HG03066 (cell line): ENCODE measurements around the gene DNAJA3.
"Not testable (repeated sequence)": the region's sequence is repeated elsewhere in the genome, so short reads cannot be mapped to it uniquely, and the experiment has no call there.

Experiments
- ATAC-seq: cut with Tn5 transposase; IDR thresholded peaks from one replicate; pipeline ENCODE4 v1.9.1; 2021; ENCODE audit warnings: low read depth; ENCODE audit not compliant: unreplicated experiment

DNAJA3 gene

DNA sequence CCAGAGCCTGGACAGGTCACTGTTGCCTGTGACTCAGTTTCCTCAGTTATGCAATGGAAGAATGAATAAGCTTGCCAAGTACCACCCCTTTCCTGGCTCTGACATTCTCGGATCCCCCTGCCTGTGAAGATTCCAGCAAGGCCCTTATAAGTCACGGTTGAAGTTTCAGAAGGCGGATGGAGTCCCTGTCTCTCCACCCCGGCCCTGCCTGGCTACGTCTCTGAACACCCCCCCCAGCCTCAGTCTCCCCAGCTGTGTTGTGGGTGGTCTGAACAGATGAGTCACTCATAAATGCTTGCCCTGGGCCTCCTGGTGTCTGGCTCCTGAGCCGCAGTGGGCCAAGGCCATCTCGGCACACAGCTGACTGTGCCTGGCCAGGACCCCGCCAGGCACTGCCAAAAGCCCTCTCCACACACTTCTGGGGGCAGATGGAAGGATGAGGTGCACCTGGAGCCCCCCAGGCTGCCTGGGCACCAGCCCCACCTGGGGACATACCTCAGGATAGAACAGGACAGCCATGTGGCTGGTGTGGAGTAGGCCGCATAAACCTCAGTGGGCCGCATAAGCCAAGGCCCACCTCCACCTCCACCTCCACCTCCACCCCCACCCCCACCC, 38.6 kb upstream of the DNAJA3 start:
- ATAC-seq: no peak

DNA sequence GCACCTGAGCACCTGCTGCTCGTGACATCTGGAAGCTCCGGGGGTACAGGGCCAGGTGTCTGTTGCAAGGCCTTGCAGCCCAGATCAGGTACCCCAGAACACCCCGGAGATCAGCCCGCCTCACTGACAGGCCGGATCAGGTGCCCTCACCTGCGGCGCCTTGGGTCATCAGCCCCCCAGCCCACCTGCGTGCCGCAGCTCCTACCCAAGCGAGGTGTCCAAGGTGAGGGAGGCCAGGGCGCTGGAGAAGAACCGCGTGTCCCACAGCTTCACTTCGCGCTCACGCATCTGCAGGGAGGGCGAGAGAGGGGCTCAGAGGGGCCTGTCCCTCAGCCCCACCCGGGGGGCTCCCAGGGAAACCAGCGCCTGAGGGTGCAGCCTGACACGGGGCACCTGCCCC, 37.9 kb upstream of the DNAJA3 start:
- no peak for ATAC-seq

DNA sequence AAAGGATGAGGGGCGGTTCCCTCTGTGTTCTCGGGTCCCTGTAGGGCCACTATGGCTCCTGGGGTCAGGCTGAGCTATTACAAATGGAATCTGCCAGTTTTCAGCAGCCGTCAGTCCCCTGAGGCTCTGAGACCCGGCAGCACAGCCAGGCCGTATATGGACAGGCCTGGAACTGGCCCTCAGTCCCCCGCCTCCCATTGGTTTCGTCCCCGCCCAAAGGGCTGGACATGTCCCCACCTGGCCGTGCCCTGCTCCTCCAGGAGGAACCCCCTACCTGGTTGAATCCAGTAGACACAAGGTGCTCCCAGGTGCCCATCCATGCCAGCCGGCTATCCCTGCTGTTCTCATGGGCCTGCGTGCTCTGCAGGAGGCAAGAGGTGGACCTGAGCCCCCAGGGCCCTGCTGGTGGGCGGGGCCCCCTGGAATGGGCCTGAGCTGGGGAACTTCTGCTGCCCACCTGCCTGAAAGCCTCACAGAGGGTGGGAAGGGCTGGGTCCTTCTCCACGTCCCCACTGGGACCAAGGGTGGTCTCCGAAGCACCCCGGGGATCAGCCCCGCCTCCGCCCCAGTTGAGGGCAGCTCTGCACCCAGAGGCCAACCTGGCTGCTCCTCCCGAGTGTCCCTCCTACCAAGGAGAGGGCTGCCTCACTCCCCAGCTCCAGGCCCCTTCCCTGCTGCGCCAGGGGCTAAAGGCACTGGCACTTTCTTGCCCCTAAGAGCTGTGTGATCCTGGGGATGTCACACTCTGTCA, 37.2 kb upstream of the DNAJA3 start:
- ATAC-seq: no peak

DNA sequence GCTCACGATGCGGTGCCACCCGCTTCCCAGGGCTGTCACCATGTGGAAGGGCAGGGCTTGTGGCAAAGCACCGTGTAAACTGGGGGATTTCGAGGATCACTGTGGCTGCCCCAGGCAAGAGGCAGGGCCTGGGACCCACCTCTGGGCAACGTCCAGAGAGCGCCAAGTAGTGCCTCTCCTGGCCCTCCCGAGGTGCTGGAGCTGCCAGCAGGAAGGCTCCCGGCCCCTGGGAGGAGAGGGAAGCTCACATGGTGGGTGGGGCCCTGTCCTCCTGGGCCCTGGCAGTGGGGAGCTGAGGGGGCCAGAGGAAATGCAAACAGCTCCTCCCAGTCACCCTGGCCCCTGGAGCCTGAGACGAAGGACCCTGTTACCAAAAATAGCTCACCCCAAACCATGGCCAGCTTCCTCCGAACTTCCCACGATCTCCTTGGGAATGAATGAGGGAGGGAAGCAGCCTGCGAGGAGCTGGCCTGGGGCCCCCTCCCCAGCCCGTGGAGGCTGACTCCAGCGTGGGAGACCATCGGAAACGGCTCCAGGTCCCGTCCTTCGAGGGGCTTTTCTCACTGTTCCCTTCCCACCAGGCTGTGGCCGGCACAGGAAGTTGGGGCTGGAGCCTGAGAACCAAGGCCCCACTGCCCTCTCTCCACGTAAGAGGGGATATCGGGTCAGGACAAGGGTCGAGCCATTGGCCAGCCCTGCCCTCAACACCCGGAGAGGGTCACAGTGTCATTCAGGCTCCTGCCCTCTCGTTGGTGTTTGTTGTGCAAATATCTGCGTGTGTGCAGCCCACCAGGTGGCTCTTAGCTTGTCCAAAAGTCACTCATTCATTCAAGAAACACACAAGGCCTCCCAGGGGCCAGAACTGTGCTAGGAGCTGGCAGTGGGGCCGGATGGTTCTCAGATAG, 36.4 kb upstream of the DNAJA3 start:
- ATAC-seq: no peak

DNA sequence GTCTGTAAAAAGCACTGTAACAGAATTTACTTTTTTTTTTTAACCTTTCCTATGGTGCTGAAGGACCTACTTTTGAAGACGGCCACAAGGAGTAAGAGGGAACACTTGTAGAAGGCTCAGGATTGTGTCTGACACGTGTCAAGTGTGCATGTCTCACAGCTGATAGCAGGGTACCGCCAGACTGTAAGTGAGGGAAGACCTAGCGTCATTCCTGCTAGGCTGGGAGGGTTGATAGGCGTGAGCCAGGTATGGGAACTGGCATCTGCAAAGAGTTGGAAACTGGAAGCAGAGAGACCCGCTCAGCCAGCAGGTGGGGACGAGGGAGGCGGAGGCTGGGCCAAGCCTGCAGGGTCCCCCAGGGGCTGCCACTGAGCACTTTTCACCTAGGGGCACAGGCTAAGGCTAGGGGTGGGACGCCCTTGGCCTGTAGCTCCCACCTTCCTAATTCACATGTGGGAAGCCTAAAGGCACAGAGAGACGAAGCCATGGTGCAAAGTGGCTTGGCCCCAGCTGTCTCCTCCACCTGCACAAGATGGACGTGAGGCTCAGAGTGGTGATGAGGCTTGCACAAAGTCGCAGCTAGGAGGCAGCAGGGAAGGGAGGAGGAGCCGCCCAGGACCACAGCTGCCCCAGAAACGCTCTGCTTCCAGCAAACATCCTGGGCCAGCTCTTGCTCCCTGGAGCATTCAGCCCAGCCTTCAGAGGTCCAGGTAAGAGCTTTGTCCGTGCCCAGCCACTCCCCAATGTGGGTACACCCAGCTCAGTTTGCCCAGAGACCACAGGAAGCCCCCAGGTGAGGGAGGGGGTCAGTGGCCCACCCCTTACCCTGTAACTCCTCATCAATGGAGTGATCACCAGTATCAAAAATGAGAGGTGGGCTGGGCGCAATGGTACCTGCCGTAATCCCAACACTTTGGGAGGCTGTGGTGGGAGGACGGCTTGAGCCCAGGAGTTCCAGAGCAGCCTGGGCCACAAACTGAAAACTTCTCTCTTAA, 35.1 kb upstream of the DNAJA3 start:
- ATAC-seq: no peak

DNA sequence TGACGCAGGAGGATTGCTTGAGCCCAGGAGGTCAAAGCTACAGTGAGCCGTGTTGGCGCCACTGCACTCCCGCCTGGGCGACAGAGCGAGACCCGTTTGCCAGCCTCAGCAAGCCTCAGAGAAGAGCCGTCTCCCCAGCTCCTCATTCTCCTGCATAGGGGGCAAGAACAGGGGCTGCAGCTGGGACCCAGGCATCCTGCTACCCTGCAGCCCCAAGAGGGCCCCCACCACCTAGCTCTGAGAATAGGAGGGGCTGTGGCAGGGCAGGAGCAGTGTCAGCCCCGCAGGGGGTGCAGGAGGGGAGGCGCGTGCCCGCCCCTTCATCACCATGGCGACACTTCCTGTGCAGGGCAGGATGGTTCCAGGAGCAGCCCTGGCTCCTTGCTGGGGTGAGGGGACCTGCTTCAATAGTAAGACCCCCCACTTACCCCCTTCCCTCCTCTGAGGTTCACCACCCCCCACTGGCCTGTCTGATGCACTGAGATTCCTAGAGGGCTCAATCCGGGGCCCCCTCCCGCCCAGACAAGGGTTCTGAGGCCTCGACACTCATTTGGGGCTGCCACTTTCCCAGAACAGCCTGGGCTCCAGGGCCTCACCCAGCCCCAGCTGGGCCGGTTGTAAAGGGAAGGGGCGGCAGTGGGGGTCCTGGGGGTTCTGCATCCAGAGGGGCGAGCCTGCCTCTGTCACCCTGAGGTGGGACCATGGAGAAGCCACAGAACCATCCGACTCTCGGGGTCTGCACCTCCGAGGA, 33.9 kb upstream of the DNAJA3 start:
- ATAC-seq: no peak

DNA sequence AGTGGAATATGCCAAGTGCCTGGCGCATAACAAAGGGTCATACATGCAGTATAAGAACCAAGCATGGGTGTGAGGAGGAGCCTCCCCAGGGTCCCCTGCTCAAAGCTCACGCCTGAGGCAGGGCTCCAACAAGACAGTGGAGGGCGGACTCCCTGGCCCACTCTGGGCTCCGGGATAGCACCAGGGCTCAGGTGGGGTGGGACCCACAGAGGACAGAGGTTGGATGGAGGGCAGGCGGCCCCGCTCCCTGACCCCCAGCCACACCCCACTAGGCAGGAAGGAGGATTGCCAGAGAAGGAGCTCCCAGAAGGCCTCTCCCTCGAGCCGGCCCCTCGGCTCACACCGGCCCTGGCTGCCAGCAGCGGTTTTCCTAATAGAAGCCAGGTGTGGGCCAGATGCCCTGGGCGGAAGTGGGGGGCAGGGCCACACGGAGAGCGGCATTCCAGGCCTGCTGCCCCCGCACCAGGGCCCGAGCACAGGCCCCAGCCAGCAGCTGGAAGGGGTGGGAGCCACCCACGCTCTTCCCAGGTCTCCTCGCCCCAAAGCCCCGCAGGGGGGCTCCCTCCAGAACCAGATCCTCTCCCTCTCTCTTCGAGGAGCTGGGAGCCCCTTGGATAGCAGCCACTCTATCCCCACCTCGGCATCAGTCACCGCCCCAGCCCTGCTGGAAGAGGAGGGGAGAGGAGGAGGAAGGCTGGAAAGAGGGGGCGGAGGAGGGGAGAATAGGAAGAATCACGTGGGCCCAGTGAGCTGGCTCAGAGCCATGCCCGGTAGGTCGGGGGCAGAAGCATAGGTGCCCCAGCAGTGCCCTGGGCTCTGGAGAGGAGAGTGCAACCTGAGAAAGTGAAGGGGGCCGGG, 33.1 kb upstream of the DNAJA3 start:
- ATAC-seq: no peak

DNA sequence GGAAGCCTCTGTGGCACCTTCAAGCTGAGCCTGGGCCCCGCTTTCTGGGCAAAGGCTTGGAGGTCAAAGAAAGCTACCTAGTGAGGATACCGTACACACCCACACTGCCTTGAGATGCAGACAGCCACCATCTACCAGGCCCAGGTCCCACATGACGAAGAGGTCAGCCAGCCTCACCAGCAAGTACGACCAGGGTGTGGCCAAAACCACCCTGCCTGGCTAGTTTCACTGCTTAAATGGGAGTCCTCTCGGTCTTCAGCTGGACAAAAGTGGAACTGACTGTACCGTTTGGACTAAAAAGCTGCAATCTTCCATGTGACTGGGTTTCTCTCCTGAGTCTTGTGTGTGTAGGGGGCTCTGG, 32.4 kb upstream of the DNAJA3 start:
- ATAC-seq: no peak

DNA sequence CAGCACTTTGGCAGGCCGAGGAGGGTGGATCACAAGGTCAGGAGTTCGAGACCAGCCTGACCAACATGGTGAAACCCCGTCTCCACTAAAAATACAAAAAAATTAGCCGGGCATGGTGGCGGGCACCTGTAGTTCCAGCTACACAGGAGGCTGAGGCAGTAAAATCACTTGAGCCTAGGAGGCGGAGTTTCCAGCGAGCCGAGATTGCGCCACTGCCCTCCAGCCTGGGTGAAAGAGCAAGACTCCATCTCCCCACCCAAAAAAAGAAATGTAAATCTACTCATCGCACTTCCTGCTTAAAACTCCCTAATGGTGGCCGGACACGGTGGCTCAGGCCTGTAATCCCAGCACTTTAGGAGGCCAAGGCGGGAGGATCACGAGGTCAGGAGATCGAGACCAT, 31.8 kb upstream of the DNAJA3 start:
- not testable (repeated sequence) for ATAC-seq

DNA sequence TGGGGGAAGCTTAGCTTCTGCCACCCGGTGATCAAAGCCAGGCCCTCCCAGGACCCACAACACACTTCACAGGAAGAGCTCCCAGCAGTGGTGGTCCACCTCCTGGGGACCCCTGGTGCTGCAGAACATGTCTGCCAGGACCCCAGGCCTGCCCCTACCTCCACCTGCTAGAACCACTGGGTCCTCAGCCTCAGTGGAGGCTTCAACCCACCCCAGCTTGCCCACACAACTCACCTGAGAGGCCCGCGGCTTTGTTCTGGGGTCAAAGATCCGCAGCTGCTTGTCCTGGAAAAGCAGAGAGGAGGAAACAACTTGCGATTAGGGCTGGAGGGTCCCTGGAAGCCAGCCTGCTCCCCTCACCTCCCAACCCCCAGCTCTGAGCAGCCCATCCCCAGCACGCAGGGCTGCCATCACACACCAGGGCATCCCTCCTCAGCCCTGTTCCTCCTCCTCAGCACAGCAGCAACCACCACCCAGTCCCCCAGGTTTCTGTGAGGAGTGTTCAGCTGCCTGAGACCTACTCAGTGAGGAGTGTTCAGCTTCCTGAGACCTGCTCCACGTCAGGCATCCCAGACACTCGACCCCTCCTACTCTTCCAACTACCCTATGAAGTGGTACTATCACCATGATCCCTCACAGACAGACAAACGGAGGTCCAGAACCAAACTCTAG, 30.5 kb upstream of the DNAJA3 start:
- no peak for ATAC-seq

DNA sequence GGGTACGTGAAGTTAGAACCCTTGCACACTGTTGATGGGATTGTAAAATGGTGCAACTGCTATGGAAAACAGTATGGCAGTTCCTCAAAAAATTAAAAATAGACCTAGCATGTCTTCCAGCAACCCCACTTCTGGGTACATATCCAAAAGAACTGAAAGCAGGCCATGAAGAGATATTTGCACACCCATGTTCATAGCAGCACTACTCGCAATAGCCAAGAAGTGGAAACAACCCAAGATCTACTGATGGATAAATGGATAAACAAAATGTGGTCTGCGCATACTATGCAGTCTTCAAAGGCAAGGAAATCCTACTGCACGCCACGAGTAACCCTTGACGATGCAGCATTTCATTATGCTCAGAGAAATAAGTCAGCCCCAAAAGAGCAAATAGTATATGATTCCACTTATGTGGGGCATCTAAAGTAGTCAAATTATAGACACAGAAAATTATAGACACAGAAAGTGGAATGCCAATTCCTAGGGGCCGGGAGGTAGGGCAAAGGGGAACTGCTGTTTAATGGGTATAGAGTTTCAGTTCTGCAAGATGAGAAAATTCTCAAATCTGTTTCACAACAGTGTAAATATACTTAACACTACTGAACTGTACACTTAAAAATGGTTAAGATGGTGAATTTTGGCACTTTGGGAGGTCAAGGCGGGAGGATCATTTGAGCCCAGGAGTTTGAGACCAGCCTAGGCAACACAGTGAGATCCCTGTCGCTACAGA, 26.5 kb upstream of the DNAJA3 start:
- no peak for ATAC-seq

DNA sequence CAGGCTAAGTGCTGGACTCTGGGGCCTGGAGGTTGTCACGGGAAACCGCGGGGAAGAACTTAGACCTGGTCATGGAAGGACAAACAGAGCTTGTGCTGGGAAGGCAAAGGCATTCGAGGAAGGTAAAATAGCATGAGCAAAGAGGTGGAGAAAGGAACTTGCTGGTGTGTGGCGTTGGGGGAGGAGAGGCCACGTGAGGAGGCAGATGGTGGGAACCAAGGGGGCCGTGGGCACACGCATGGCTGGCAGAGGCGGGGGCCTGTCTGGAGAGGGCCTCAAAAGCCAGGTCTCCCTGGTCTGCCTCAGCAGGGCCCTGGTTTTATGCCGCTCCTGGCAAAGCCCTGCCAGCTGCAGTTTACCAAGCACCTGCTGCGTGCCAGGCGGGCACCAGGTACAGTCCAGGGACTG, 24.6 kb upstream of the DNAJA3 start:
- no peak for ATAC-seq

DNA sequence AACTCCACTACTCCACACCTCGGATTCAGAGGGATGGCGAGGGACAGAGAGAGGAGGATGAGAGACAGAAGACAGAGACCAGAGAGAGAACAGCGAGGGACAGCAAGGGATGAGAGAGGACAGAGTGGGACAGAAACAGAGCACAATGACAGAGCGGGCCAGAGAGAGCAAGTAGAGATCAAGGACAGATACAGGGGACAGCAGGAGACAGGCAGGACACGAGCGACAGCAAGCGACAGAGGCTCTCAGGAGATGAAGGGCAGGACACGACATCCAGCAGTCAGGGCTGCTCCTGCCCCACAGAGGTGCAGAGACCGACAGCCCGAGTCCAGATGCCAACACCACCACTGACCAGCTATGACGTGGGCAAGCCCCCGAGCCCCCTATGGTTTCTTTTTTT, 24.2 kb upstream of the DNAJA3 start:
- no peak for ATAC-seq

DNA sequence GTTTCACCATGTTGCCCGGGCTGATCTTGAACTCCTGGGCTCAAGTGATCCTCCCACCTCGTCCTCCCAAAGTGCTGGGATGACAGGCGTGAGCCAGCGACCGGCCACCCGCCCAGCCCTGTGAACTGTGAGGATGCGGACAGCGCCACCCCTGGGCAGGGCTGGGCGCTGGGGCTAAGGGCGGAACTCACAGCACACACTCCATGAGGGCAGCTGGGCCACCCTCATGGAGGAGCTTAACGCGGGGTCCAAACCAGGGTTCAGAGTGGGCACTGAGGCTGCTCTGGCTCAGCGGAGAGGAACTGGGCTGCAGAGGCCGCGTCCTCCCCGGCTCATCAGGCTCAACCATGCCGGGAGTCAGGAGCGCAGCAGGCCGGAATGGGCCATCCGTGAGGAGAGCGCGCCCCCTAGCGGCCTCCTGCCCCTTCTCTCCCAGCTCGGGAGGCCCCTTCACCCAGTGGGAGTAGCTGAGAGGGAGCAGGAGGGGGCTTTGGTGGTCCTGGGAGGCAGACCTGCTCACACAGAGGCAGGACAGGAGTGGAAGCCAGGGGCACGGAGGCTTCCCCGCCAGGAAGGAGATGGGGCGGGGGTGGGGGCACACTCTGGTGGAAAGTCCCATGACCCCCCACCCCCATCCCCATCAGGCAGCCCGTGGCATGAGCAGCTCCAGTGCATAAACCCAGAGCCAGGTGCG, 23.1 kb upstream of the DNAJA3 start:
- ATAC-seq: no peak

DNA sequence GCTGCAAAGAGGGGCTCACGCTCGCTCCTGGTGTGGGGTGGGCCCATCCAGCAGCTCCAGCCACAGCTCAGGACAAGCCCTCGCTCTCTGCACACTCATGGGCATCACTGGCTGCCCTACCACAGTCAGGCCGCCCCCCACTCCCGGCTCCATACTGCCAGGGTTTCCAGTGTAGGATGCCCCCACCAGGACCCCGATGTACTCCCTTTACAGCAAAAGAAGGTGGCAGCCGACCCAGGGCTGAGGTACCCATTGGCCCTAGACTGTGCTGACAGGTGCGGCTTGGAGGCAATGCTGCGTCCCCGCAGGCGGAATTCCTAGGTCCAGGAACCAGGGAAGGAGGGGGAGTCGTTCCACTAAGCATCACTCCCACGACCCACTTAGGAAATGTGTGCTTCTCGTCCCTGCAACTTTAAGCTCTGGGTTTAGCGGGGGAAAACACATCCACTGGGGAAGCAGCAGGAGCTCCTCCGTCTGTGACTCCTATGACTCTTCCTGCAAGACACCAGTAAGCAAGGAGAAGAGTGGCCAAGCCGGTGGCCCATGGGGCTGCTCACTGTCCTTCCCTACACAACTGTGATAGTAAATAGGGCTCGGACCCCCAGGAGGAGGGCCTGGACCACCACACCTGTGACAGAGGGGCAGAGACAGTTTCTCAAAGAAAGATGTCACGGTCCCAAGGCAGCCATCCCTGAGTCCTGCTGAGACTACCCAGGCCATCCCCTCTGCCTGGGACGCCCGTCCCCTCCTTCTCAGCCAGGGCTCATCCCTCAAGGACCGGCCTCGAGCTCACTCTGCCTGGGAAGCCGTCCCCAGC, 22.3 kb upstream of the DNAJA3 start:
- ATAC-seq: no peak
